HG02973 (cell line): ENCODE measurements around the gene EYS.
"Not testable (repeated sequence)": the region's sequence is repeated elsewhere in the genome, so short reads cannot be mapped to it uniquely, and the experiment has no call there.

Experiments used
- ATAC-seq: cut with Tn5 transposase; IDR thresholded peaks from one replicate; pipeline ENCODE4 v1.9.1; 2021; ENCODE audit warnings: moderate library complexity; ENCODE audit not compliant: unreplicated experiment

EYS gene

GRCh38 chr6:64012351-64013001 lies 1694.5 kb downstream of the EYS start:
- ATAC-seq, result no peak

GRCh38 chr6:64010666-64011065 lies 1696.4 kb downstream of the EYS start:
- ATAC-seq, result no peak

- no peak for ATAC-seq
Observed at GRCh38 chr6:64010010-64010409, 1697.0 kb downstream of the EYS start.

- ATAC-seq, result no peak
Observed at GRCh38 chr6:64006246-64006645, 1700.8 kb downstream of the EYS start.

DNA sequence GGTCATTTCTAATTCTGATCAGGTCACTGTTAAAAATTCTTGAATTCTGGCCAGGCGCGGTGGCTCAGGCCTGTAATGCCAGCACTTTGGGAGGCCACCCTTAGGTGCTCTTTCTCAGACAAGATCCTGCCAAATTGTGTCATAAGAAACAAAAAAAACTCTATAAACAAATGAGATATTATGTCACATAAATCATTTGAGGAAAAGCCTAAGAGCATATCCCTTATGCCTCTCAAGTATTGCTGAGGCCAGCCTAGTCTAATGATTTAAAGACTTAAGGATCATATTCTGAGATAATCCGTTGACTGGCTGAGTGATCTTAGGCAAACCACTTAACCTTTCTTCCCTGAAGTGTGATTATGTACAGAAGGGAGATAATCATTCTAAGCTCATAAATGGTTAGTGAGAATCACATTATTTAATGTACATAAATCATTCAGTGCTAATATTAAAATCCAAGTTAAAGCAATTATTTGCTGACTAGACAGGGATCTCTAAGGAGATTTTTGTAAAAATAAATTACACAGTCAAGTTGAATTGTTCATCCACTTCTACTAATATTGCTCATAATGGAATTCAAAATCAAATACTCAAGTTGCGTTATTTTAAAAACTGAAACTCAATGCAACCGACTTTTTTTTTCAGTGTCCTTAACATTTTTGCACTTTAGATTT lies 1706.1 kb downstream of the EYS start:
- ATAC-seq, result no peak

GRCh38 chr6:63999613-64000012 lies 1707.4 kb downstream of the EYS start:
- ATAC-seq, result no peak

GRCh38 chr6:63998991-63999390 lies 1708.0 kb downstream of the EYS start:
- no peak for ATAC-seq

DNA sequence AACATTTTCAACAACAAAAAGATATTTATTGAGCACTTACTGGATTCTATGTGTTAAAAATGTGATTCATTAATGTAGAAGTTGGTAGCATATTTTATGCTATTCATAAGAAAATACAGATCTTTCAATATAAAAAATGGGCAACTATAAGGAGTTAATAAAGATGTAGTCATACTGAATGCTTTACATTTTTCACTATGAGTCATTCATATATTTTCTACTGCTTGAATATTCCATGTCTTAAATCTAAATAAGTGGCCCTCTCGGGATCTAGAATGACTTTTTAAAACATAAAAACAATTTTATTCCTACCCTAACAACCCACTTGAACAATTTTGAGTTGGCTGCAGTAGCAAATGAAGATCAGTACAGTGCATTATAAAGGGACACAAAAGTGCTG lies 1709.3 kb downstream of the EYS start:
- ATAC-seq, result no peak

DNA sequence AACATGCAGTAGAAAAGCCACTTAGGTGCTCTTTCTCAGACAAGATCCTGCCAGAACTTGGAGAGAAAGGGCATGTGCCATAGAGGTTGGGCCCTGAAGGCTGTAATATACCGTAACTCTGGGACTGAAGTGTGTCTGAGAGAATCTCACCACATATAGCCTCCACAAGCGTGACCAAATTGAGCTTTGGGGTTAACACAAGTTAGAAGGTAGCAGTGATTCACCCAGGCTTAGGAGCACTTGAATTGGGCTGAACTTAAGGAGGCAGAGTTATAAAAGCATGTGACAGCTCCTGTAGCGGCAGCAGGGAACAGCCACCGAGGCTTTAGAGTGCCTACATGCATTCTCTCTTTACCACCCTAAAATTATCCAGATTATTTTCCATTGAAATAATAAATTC lies 1709.8 kb downstream of the EYS start:
- no peak for ATAC-seq

GRCh38 chr6:63985223-63985622 lies 1721.8 kb downstream of the EYS start:
- ATAC-seq, result no peak

GRCh38 chr6:63975699-63976098 lies 1731.3 kb downstream of the EYS start:
- ATAC-seq, result no peak

GRCh38 chr6:63968650-63969049 lies 1738.4 kb downstream of the EYS start:
- ATAC-seq, result no peak

GRCh38 chr6:63964366-63964765 lies 1742.7 kb downstream of the EYS start:
- no peak for ATAC-seq

GRCh38 chr6:63963769-63964315 lies 1743.2 kb downstream of the EYS start:
- no peak for ATAC-seq

GRCh38 chr6:63953336-63954021 lies 1753.5 kb downstream of the EYS start:
- ATAC-seq, result not testable (repeated sequence)

GRCh38 chr6:63947792-63948529 lies 1759.1 kb downstream of the EYS start:
- no peak for ATAC-seq

GRCh38 chr6:63945987-63946386 lies 1761.0 kb downstream of the EYS start:
- ATAC-seq, result no peak

DNA sequence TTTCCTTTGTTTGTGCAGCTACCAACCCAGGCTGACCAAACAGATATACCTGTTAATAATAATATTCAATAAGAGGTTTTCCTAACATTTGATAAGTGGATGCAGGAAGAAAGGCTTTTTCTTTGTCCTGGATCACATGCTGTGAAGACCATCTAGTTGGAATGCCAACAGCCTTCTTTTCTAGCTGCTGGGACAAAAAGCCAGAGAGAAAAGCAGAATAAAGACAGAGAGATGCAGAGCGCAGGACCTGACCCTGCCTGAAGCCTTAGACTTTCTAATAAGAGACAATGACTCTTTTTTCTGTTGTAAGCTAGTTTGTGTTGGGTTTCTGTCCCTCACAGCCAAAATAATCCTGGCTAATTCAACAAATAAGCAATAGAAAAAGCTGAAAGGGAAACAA lies 1763.2 kb downstream of the EYS start:
- no peak for ATAC-seq

GRCh38 chr6:63941747-63942470 lies 1765.1 kb downstream of the EYS start:
- no peak for ATAC-seq

DNA sequence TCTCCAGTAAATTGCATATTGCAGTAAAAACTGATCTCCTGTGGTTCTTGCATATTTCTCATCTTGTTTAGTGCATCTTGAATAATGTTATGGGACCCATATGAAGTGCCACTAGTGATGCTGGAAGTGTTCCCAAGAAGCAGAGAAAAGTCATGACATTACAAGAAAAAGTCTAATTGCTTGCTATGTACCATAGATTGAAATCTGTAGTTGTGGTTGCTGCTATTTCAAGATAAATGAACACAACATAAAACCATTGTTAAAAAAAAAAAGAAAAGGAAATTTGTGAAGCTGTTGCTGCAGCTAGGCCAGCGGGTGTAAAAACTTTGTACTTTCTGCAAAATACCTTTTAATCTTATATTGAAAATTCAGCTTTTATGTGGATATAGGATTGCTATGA lies 1767.0 kb downstream of the EYS start:
- ATAC-seq, result no peak

GRCh38 chr6:63936399-63936798 lies 1770.6 kb downstream of the EYS start:
- no peak for ATAC-seq
